Esophagus (tissue), 2 donors: ENCODE data around the gene SLC45A1. TPM values are rescaled to one million over a fixed set of nuclear protein-coding genes. Genes with fewer than 3 reads are reported as not detected.
A peak's percentile ranks its signal among the peaks of the same experiment; 100 is the strongest.

Source experiments
- H3K27ac ChIP-seq, 2 donors: one replicate each; pipeline ENCODE4 v1.5.1; 2013; ENCODE audit warnings: low read depth in 2 of 2, mild to moderate bottlenecking in 2 of 2, inconsistent platforms in 1 of 2, low read length in 1 of 2, moderate library complexity in 1 of 2
- H3K27me3 ChIP-seq, 2 donors: one replicate each; pipeline ENCODE4 v1.6.1; 2013; ENCODE audit warnings: low read length in 2 of 2, control low read depth in 1 of 2, mild to moderate bottlenecking in 1 of 2; ENCODE audit not compliant: insufficient read depth in 2 of 2, control insufficient read depth in 1 of 2
- H3K36me3 ChIP-seq, 2 donors: one replicate each; pipeline ENCODE4 v1.6.1; 2013; ENCODE audit warnings: low read length in 1 of 2; ENCODE audit not compliant: control insufficient read depth in 2 of 2, insufficient read depth in 2 of 2
- H3K4me1 ChIP-seq, 2 donors: one replicate each; pipeline ENCODE4 v1.6.1; 2013; ENCODE audit warnings: low read length in 1 of 2; ENCODE audit not compliant: control insufficient read depth in 2 of 2, insufficient read depth in 2 of 2
- H3K4me3 ChIP-seq, 2 donors: one replicate each; pipeline ENCODE4 v1.5.1; 2013; ENCODE audit warnings: low read length in 2 of 2, mild to moderate bottlenecking in 2 of 2, low read depth in 1 of 2, moderate library complexity in 1 of 2
- H3K9me3 ChIP-seq, 2 donors: one replicate each; pipeline ENCODE4 v1.6.1; 2013; ENCODE audit warnings: mild to moderate bottlenecking in 2 of 2, low read depth in 1 of 2, low read length in 1 of 2, moderate library complexity in 1 of 2; ENCODE audit not compliant: control insufficient read depth in 2 of 2, insufficient read depth in 1 of 2
- WGBS, 2 donors: extraction: QIAGEN DNeasy Blood & Tissue Kit; methylation state at CpG; one replicate each; pipeline ENCODE4 v1.1.7; 2013; 5-methylcytosine and 5-hydroxymethylcytosine counted together
- polyA plus RNA-seq, 2 donors: library from polyadenylated mRNA; stranded (reverse); fragments of 200-250 nt; gene quantifications; one replicate each; pipeline ENCODE4 v1.2.3, GENCODE V29; 2013
- donor health status: healthy with polysubstance abuse.
- donor health status: Bipolar disorder and iron deficiency.

SLC45A1 gene
- polyA plus RNA-seq, 2 donors, result 0.61 to 1.1 TPM

DNA sequence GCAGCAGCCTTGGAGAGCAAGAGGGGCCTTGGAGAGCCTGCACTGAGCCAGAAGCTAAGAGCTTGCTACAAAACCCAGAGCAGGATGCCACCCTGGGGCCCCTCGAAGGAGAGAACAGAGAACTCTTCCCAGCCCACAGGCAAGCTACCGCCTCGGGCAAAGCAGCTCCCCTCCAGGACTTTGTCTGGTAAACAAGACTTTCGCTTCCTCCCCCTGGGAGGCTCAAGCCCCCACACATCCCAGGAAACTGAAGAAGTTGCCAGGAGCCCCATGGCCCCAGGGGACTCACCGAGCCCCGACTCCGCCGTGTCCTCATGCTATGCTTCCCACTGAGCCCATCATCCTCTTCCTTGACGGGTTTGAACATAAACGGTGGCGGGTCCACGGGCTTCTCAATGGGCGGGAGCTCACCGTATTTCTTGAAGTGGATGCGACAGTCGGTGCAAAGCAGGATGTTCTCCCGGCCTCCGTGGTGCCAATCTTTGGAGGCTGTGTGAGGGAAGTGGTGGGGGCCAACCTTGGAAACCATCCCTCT, 45.9 kb downstream of the SLC45A1 start:
- Histone ChIP-seq H3K27me3 (no peaks in the 10 kb centered on the region), H3K9me3 (no peaks in the 10 kb centered on the region), H3K4me3 (no peak overlapping the region), H3K4me1 (peaks cover 17% of the 10 kb centered on the region in 2 donors), H3K27ac (peak overlapping the region; percentile 26 to 79), H3K36me3 (peaks cover 26 to 53% of the 10 kb centered on the region in 2 donors)
- 66 to 69% methylated on average over 18 of the region's 18 CpGs for WGBS, 2 donors

DNA sequence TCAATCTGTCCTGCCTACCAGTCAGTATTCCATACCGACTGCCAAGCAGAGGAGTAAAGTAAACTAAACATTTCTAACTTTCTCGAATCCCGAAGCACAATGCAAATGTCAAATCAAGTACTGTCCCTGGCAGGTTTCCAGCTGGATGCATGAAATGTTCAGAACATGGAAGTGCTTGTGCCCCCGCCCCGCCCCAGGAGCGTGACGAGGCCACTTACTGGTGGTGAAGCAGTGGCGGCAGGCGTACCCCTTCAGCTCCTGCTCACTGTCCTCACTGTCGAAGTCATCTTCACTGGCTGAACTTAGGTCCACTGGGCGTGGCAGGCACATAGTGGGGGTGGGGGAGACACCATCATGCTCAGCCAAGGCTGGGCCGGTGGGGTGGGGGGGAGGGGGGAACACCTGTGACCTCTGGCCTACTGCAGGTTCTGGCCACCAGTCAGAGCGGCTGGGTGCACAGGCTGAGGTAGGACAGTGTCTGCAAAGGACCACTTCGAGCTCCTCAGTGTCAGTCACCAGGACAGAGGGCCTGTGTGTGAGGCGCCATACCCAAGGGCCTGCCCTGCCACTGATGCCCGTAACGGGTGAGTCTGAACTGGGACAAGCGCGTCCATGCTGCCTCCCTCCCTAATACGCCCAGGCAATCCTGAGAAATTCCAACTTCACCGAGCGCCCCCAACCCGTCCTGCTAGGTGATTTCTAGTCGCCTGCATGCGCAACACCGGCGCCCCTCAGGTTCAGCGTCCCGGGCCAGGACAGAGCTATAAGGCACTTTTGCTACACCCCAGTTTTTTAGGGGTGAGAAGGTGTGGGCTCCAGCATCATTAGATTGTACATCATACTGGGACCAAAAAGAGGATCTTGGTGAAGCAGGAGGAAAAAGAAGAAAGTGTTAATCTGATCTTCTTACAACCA, 46.9 kb downstream of the SLC45A1 start:
- Histone ChIP-seq H3K4me1 (peaks cover 17% of the 10 kb centered on the region in 2 donors), H3K27ac (peak overlapping the region; percentile 28 to 79), H3K9me3 (no peaks in the 10 kb centered on the region), H3K4me3 (no peak overlapping the region), H3K36me3 (peaks cover 17 to 44% of the 10 kb centered on the region in 2 donors), H3K27me3 (no peaks in the 10 kb centered on the region)
- 75 to 79% methylated on average over 29 of the region's 29 CpGs for WGBS, 2 donors

DNA sequence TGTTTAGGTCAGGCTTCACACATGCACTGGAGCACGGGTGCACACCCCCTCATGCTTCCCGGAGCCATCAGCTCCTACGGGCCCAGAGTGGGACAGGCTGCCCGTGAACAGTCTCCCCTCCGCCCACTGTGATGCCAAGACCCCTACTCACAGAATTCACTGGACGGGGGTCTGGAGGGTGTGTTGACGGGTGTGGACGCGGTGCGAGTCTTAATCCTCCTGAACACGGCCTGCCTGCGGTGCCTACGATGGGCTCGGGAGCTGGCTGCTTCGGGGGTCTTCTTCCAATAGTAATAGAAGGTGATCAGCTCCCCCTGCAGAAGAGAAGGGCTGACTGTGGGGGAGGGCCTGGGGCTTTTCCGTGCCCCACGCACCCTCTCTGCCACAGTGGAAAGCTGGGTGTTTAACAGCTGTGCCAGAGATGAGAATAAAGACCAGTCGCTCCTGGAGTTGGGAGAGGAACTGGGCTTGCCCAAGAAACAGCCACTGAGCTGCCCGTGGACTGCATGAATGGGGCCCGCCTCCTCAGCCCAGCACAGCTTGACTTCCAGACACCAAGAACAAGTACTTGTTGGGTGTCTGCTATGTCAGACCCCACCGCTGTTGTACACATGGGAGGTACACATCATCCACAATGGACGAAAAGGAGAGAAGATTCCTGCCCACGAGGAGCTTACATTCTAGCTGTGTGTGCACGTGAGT, 47.9 kb downstream of the SLC45A1 start:
- H3K27ac ChIP-seq, result peak overlapping the region in 1 of 2 donors; percentile 6
- H3K36me3 ChIP-seq, result peaks cover 17 to 37% of the 10 kb centered on the region in 2 donors
- no peak overlapping the region for H3K4me3 ChIP-seq
- no peaks in the 10 kb centered on the region for H3K27me3 ChIP-seq
- no peaks in the 10 kb centered on the region for H3K9me3 ChIP-seq
- 90 to 93% methylated on average over 24 of the region's 24 CpGs for WGBS, 2 donors
- peaks cover 17% of the 10 kb centered on the region in 2 donors for H3K4me1 ChIP-seq

DNA sequence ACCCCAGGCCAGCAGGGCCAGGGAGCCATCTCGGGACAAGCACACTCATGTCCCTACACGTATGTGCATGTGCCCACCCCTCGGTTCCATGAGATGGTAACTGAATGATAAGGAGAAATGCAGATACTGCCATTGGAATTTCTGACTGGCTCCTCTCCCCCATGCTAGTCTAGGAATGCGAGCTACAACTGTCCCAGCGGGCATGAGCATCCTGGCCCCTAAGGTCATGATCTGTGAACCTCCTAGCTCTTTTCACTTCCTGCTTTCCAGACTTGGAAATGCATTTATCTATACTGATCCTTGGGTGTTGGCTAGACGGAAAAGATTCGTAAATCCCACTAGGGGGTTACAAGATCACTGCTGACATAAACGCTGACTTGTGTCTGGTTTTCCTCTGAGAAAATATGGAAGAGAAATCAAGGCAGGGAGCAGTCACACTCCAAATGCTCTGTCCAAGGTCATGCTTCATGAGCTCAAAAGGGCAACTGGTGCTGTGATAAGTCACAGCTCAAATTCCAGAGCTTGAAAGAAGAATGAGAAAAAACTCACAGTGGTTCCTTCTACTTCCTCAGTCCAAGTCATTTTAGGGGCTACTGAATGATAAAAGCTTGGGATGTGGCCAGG, 49.8 kb downstream of the SLC45A1 start:
- peaks cover 2 to 23% of the 10 kb centered on the region in 2 donors for H3K36me3 ChIP-seq
- no peak overlapping the region for H3K27ac ChIP-seq
- 78 to 81% methylated on average over 8 of the region's 8 CpGs for WGBS, 2 donors
- H3K9me3 ChIP-seq, result no peaks in the 10 kb centered on the region
- peaks cover 16 to 17% of the 10 kb centered on the region in 2 donors for H3K4me1 ChIP-seq
- H3K27me3 ChIP-seq, result no peaks in the 10 kb centered on the region
- H3K4me3 ChIP-seq, result no peak overlapping the region

- H3K4me1 ChIP-seq, result peaks cover 12 to 14% of the 10 kb centered on the region in 2 donors
- no peaks in the 10 kb centered on the region for H3K9me3 ChIP-seq
- 80 to 82% methylated on average over 5 of the region's 5 CpGs for WGBS, 2 donors
- no peaks in the 10 kb centered on the region for H3K27me3 ChIP-seq
- peaks cover 0 to 15% of the 10 kb centered on the region in 2 donors for H3K36me3 ChIP-seq
- peak overlapping the region in 1 of 2 donors; percentile 7 for H3K27ac ChIP-seq
- no peak overlapping the region for H3K4me3 ChIP-seq
Observed at GRCh38 chr1:8368956-8369639, 51.2 kb downstream of the SLC45A1 start.

DNA sequence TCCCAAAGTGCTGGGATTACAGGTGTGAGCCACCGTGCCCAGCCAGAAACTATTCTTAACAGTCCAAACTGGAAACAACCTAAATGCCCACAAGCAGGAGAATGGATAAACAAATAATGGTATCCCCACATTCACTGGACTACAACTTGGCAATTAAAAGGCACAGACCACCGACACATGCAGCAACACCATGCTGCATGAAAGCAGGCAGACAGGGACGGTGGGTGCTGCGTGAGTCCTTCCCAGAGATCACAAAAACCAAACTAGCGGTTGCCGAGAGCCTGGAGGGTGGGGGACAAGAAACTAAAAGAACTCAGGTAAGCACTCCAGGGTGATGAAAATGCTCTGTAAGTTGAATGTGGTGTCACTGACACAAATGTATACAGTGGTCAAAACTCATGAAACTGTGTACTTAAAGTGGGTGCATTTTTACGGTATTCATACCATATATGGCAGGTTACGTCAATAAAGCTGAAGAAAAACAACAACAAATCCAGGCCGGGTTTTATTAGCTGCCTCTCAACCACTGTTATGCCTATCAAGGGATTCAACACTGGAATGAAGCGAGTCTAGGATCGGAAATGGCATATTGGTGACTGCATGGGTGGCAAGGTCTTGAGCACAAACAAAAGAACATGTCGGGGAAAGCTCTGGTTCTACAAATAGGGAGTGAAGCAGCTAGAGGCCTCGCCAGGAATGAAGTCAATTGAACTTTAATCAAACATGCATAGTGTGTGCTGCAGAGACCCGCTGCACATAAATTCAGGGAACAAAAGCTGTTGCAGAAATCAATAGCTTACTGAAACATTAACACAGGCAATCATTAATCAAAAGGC, 52.4 kb downstream of the SLC45A1 start:
- H3K4me1 ChIP-seq, result peaks cover 6 to 8% of the 10 kb centered on the region in 2 donors
- WGBS, 2 donors, result 61 to 68% methylated on average over 14 of the region's 14 CpGs
- peak overlapping the region; percentile 29 to 67 for H3K27ac ChIP-seq

GRCh38 chr1:8370905-8371315, 53.0 kb downstream of the SLC45A1 start:
- Histone ChIP-seq H3K36me3 (peaks cover 0 to 8% of the 10 kb centered on the region in 2 donors), H3K27me3 (no peaks in the 10 kb centered on the region), H3K4me1 (peaks cover 6 to 8% of the 10 kb centered on the region in 2 donors), H3K27ac (peak overlapping the region; percentile 29 to 64), H3K4me3 (no peak overlapping the region), H3K9me3 (no peaks in the 10 kb centered on the region)
- 38 to 39% methylated on average over 5 of the region's 5 CpGs for WGBS, 2 donors

More for the DNA sequence above, 52.4 kb downstream of the SLC45A1 start:
- H3K4me3 ChIP-seq, result no peak overlapping the region
- peaks cover 0 to 12% of the 10 kb centered on the region in 2 donors for H3K36me3 ChIP-seq
- H3K9me3 ChIP-seq, result no peaks in the 10 kb centered on the region
- no peaks in the 10 kb centered on the region for H3K27me3 ChIP-seq

DNA sequence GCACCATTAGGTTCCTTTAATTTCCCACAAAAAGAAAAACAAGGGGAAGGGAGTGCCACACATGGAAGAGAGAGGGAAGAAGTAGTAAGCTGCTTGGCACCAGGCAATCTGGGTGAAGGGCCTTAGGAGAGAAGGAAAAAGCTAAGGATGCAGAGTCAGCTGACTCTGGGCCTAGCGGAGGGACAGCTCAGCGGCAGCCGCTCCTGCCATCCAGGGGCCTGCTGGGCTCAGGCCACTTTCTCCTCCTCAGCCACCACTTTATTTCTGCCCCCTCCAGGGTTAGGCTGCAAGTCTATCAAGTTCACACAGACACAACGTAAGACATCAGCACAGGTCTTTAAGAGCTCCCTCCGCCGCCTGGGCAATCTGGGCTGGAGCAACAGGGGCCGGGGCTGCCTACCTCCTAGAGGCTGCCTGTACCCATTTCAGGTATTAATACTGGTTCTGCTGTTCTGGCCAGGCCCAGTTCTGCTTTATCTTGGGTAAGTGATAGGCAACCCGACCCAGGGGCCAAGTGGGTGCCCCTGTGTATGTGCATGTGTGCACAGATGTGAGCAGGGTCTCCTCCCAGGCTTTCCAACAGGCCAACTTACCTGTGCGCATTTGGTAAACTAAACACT, 53.6 kb downstream of the SLC45A1 start:
- Histone ChIP-seq H3K9me3 (no peaks in the 10 kb centered on the region), H3K4me1 (peaks cover 4 to 8% of the 10 kb centered on the region in 2 donors), H3K27me3 (no peaks in the 10 kb centered on the region), H3K27ac (peak overlapping the region; percentile 30 to 80), H3K36me3 (peaks cover 0 to 2% of the 10 kb centered on the region in 2 donors), H3K4me3 (no peak overlapping the region)
- 76 to 79% methylated on average over 9 of the region's 9 CpGs for WGBS, 2 donors
